Uterus (tissue), 2 donors: ENCODE data around the gene ARMC2.

Source experiments
- POLR2A ChIP-seq, 2 donors: fragments of 450-650 bp; IDR thresholded peaks; one replicate each; pipeline ENCODE4 v1.6.1; 2016; ENCODE audit warnings: antibody characterized with exemption in 2 of 2, mild to moderate bottlenecking in 1 of 2, moderate library complexity in 1 of 2
- TF ChIP-seq, protein P1 (sequence below), 4 experiments: fragments of 200-600 bp in 2 of 4; fragments of 450-650 bp in 2 of 4; sonication (generic) in 2 of 4; IDR thresholded peaks; one replicate each; pipeline ENCODE4 v1.5.1; 2016 to 2019; ENCODE audit warnings: antibody characterized with exemption in 4 of 4, mild to moderate bottlenecking in 2 of 4, moderate library complexity in 1 of 4

GRCh38 chr6:108928650-108929049, 80.4 kb downstream of the ARMC2 start:
- TF ChIP-seq, protein P1, sequence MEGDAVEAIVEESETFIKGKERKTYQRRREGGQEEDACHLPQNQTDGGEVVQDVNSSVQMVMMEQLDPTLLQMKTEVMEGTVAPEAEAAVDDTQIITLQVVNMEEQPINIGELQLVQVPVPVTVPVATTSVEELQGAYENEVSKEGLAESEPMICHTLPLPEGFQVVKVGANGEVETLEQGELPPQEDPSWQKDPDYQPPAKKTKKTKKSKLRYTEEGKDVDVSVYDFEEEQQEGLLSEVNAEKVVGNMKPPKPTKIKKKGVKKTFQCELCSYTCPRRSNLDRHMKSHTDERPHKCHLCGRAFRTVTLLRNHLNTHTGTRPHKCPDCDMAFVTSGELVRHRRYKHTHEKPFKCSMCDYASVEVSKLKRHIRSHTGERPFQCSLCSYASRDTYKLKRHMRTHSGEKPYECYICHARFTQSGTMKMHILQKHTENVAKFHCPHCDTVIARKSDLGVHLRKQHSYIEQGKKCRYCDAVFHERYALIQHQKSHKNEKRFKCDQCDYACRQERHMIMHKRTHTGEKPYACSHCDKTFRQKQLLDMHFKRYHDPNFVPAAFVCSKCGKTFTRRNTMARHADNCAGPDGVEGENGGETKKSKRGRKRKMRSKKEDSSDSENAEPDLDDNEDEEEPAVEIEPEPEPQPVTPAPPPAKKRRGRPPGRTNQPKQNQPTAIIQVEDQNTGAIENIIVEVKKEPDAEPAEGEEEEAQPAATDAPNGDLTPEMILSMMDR (IDR thresholded peaks at IDR 0.05): no peak
- TF ChIP-seq POLR2A (IDR thresholded peaks at IDR 0.05): no peak
